ENCODE results near the gene CR2. TPM values are rescaled to one million over a fixed set of nuclear protein-coding genes. Genes with fewer than 3 reads are reported as not detected.

CR2 gene
- polyA plus RNA-seq, 1 experiment = not detected

- ChIA-PET POLR2A (no interaction called here), CTCF (interaction anchor here (0.7 kb wide), 1 partner anchor 445 kb away, joined by 8 read pairs; no protein-coding TSS in a partner anchor)
- TF ChIP-seq, protein P1, sequence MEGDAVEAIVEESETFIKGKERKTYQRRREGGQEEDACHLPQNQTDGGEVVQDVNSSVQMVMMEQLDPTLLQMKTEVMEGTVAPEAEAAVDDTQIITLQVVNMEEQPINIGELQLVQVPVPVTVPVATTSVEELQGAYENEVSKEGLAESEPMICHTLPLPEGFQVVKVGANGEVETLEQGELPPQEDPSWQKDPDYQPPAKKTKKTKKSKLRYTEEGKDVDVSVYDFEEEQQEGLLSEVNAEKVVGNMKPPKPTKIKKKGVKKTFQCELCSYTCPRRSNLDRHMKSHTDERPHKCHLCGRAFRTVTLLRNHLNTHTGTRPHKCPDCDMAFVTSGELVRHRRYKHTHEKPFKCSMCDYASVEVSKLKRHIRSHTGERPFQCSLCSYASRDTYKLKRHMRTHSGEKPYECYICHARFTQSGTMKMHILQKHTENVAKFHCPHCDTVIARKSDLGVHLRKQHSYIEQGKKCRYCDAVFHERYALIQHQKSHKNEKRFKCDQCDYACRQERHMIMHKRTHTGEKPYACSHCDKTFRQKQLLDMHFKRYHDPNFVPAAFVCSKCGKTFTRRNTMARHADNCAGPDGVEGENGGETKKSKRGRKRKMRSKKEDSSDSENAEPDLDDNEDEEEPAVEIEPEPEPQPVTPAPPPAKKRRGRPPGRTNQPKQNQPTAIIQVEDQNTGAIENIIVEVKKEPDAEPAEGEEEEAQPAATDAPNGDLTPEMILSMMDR (IDR thresholded peaks at IDR 0.05; ENCODE audit: low read depth, low read length) = no peak
- Histone ChIP-seq H3K27ac (ENCODE audit: low read depth, low read length) (no peak overlapping the region), H3K27me3 (ENCODE audit: control insufficient read depth, insufficient read depth, low read length) (peaks cover 3% of the 10 kb centered on the region), H3K9me3 (ENCODE audit: control insufficient read depth, insufficient read depth, low read length) (no peaks in the 10 kb centered on the region), H3K4me3 (ENCODE audit: low read depth, low read length) (no peak overlapping the region)
- DNase-seq (ENCODE audit: low read depth, low spot score) = no peak
These were observed 13.5 kb upstream of the CR2 start for GRCh38 chr1:207440626-207441025.

DNA sequence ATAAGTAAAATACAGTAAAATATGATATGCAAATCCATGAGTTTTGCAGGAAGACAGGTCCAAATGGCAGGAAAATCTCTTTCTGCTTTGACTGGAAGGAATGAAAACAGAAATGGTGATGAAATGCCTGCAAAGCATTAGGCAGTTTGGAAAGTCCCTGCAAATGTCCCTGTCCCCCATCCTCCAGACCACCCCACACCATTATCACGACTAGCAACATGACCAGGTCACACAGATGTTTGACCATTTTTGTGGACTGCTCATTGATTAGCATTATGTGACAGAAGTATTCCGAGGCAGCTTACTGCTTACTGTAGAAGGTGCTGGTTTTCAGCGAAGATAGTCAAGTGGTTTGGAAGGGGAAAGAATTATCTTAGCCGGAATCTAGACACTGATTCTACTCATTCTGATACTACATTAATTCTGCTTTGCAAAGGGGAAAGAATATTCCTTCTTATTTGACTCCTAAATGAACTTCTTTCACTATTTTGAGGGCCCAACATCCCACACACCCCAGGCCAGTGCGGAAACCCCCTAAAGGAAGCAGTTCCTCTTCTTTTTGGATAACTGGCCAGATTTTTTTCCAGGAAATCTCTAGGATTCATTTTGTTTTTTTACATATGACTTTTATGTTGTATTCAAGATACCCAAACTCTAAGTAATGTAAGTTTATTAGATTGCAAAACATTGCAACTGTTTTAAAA is 9.5 kb upstream of the CR2 start:
- Histone ChIP-seq H3K27ac (ENCODE audit: low read depth, low read length) (no peak overlapping the region), H3K9me3 (ENCODE audit: control insufficient read depth, insufficient read depth, low read length) (no peaks in the 10 kb centered on the region), H3K27me3 (ENCODE audit: control insufficient read depth, insufficient read depth, low read length) (peaks cover 3% of the 10 kb centered on the region), H3K4me3 (ENCODE audit: low read depth, low read length) (no peak overlapping the region)
- no peak for DNase-seq (ENCODE audit: low read depth, low spot score)
- ChIA-PET POLR2A (no interaction called here), CTCF (no interaction called here)
- TF ChIP-seq, protein P1 (IDR thresholded peaks at IDR 0.05; ENCODE audit: low read depth, low read length) = no peak

GRCh38 chr1:207453710-207454045 is 450 bp upstream of the CR2 start:
- DNase-seq (ENCODE audit: low read depth, low spot score) = no peak
- Histone ChIP-seq H3K27ac (ENCODE audit: low read depth, low read length) (no peak overlapping the region), H3K9me3 (ENCODE audit: control insufficient read depth, insufficient read depth, low read length) (peaks cover 7% of the 10 kb centered on the region; the same call in 1 of the 2 replicates), H3K4me3 (ENCODE audit: low read depth, low read length) (no peak overlapping the region), H3K27me3 (ENCODE audit: control insufficient read depth, insufficient read depth, low read length) (peaks cover 29% of the 10 kb centered on the region)
- TF ChIP-seq, protein P1 (IDR thresholded peaks at IDR 0.05; ENCODE audit: low read depth, low read length) = no peak
- CTCF ChIA-PET = no interaction called here
- POLR2A ChIA-PET = no interaction called here

GRCh38 chr1:207455183-207455754 is 1.1 kb downstream of the CR2 start:
- H3K27ac ChIP-seq (ENCODE audit: low read depth, low read length) = no peak overlapping the region
- CTCF ChIA-PET = no interaction called here
- peaks cover 29% of the 10 kb centered on the region for H3K27me3 ChIP-seq (ENCODE audit: control insufficient read depth, insufficient read depth, low read length)
- TF ChIP-seq, protein P1 (IDR thresholded peaks at IDR 0.05; ENCODE audit: low read depth, low read length) = no peak
- no peak overlapping the region for H3K4me3 ChIP-seq (ENCODE audit: low read depth, low read length)
- no peak for DNase-seq (ENCODE audit: low read depth, low spot score)
- POLR2A ChIA-PET = no interaction called here
- H3K9me3 ChIP-seq (ENCODE audit: control insufficient read depth, insufficient read depth, low read length) = peaks cover 7% of the 10 kb centered on the region; the same call in 1 of the 2 replicates

GRCh38 chr1:207458414-207458813 is 4.3 kb downstream of the CR2 start:
- ChIA-PET POLR2A (no interaction called here), CTCF (no interaction called here)
- TF ChIP-seq, protein P1 (IDR thresholded peaks at IDR 0.05; ENCODE audit: low read depth, low read length) = no peak
- peaks cover 20% of the 10 kb centered on the region for H3K27me3 ChIP-seq (ENCODE audit: control insufficient read depth, insufficient read depth, low read length)
- DNase-seq (ENCODE audit: low read depth, low spot score) = no peak
- peaks cover 7% of the 10 kb centered on the region; the same call in 1 of the 2 replicates for H3K9me3 ChIP-seq (ENCODE audit: control insufficient read depth, insufficient read depth, low read length)
- no peak overlapping the region for H3K27ac ChIP-seq (ENCODE audit: low read depth, low read length)
- no peak overlapping the region for H3K4me3 ChIP-seq (ENCODE audit: low read depth, low read length)

All from AG04450 (cell line).